GM18907 (cell line): ENCODE results near the gene ACD.
"Not testable (repeated sequence)": the region's sequence is repeated elsewhere in the genome, so short reads cannot be mapped to it uniquely, and the experiment has no call there.

ENCODE experiments used
- ATAC-seq: cut with Tn5 transposase; IDR thresholded peaks from one replicate; pipeline ENCODE4 v1.9.1; 2021; ENCODE audit warnings: mild to moderate bottlenecking, moderate library complexity; ENCODE audit not compliant: unreplicated experiment

ACD gene

DNA sequence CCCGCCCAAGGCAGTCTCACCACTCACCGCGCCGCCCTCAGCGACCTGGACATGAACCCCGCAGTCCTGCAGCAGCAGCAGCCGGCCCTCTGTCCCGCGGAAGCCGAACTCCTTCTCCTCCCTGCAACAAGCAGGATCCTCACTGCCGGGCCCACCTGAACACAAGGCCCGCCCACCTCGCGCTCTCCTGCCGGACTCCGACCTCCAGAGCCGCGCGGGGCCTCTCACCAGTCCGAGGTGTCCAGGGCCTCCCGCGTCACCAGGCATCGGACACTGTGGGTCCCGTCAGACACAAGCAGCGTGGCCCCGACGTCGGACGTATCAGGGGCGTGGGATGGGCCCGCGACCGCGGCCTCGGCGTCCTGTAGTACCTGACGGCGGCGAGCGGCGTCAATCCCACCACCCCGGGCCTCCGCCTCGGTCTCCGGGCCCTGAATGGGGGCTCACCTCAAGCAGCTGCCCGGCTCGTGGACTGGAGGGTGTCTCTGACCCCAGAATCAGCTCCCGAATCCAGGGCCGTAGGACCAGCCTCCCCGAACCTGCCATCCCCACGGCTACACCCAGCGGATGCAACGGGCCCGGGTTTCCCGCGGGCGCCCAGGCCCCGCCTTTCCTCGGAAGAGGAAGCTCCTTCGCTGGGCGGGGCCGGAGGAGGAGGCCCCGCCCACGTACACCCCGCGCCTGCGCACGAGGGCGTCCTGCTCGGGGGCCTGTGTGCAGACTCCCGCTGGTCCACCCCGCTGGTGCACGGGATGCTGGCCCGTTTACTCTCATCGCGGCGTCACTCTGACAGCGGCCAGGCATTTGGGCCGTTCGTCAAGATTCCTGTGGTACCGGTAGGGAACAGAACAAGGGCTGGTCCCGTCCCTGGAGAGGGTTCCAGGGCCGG is at the start of gene ACD:
TSS of gene ACD (minus strand) at position 586 of the 889 bp plus-strand sequence. CDS start at position 546, 40 bp downstream.
- ATAC-seq: peak; percentile 58

DNA sequence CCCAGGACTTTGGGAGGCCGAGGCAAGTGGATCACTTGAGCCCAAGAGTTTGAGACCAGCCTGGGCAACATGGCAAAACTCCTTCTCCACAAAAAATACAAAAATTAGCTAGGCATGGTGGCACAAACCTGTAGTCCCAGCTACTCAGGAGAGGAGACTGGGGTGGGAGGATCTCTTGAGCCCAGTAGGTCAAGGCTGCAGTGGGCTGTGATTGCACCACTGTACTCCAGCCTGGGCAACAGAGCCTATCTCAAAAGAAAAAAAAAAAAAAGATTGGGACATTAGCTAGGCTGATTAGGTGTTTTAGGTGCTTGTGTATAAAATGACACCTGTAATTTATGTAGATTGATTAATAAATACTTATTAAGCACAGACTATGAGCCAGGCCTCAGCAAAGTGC is 49.0 kb upstream of the ACD start:
- no peak for ATAC-seq

DNA sequence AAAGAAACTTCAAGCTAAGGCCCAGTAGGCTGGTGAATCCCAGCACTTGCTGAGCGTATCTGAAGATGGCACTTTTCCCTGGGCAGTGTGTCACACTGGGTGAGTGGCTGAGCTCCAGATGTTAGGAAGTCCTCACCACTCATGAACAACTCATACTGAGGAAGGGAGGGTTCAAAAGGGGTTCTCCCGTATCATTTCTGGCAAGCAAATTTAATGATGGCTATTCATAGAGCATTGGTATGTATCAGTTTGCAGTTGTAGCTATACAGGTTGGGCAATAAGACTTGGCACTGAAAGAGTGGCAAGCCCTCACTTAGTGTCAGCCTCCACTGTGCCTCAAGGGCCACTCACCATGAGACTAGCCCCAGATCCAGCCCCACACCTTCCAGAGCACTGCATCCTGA is 48.3 kb upstream of the ACD start:
- ATAC-seq: no peak

DNA sequence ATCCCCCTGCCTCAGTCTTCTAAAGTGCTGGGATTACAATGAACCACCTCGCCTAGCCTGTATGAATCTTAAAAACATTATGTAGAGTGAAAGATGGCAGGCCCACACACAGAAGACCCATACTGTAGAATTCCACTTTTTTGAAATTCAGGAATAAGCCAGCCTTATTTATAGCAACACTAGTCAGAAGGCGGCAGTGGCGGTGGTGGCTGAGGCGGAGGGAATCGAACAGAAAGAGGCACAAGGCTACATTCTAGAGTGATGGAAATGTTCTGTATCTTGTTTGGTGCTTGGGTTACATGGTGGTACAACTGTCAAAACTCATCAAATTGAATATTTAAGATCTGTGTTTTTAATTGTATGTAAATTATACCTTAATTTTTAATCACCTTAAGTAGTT is 47.7 kb upstream of the ACD start:
- ATAC-seq: no peak

DNA sequence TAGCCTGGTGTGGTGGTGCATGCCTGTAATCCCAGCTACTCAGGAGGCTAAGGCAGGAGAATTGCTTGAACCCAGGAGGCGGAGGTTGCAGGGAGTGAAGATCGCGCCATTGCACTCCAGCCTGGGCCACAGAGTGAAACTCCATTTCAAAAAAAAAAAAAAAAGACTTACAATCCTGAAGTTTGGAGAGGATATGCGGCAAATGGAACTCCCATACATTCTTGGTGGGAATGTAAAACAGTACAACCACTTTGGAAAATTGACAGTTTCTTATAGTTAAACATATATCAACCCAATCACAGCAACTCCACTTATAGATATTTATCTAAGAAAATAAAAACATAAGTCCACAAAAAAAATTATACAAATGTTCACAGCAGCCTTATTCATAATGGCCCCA is 47.1 kb upstream of the ACD start:
- no peak for ATAC-seq

DNA sequence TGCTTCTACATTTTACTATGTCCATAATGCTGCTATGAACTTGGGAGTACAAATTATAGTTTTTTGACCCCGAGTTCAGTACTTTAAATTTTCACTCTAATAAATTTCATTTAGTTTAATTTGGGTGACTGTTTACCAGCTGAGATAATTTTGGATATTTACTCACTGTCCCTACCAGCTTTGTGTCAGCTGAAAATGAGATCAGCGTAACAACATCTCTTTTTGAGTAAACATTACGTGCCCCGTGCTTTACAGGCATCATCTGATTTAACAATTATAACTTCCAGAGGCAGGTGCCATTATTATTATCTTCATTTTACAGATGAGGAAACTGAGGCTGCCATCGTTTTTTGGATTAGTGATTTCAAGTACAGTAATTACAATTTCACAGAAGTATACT is 44.0 kb upstream of the ACD start:
- ATAC-seq: no peak

DNA sequence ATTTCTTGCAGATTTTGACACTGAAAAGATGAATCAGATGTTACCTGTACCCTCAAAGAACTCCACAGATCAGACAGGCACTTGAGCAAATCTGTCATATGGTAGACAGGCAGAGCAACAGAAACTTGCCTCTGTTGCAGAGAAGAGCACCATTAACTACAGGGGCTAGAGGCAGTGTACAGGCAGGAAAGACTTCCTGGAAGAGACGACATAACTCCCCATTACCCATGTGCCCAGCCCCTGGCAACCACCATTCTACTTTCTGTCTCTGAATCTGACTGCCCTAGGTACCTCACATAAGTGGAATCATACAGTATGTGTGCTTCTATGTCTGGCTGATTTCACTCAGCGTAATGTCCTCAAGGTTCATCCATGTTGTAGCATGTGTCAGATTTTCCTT is 43.6 kb upstream of the ACD start:
- no peak for ATAC-seq

DNA sequence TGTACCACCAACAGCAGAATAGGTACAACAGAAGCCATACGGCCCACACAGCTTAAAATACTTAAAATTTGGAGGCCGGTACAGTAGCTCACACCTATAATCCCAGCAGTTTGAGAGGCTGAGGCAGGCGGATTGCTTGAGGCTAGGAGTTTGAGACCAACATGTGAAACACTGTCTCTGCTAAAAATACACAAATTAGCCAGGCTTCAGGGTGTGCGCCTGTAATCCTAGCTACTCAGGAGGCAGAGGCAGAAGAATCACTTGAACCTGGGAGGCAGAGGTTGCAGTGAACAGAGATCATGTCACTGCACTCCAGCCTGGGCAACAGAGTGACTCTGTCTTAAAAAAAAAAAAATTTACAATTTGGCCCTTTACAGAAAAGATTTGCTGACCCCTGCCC is 42.1 kb upstream of the ACD start:
- no peak for ATAC-seq

DNA sequence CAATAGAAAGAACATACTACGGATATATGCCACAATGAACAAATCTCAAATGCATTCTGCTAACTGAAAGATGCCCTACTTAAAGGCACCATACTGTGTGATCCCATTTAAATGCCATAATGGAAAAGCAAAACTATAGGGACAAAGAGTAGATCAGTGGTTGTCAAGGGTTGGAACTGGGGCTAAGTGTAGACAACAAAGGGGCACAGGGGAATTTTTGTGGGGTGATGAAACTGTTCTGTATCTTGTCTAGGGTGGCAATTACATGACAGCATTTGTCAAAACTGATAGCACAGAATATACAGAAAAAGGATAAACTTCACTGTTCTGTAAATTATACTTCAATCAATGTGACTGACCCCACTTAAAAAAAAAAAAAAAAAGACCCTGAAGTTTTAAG is 41.4 kb upstream of the ACD start:
- ATAC-seq: no peak

DNA sequence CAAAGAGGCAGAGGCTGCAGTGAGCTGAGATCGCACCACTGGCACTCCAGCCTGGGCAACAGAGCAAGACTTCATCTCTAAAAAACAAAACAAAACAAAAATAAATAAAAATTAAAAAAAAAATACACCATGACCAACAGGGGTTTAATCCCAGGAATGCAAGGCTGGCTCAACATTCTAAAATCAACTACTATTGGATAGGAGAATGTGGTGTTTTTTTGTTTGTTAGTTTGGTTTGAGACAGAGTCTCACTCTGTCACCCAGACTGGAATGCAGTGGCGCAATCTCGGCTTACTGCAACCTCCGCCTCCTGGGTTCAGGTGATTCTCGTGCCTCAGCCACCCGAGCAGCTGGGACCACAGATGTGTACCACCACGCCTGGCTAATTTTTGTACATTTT is 39.2 kb upstream of the ACD start:
- ATAC-seq: no peak

DNA sequence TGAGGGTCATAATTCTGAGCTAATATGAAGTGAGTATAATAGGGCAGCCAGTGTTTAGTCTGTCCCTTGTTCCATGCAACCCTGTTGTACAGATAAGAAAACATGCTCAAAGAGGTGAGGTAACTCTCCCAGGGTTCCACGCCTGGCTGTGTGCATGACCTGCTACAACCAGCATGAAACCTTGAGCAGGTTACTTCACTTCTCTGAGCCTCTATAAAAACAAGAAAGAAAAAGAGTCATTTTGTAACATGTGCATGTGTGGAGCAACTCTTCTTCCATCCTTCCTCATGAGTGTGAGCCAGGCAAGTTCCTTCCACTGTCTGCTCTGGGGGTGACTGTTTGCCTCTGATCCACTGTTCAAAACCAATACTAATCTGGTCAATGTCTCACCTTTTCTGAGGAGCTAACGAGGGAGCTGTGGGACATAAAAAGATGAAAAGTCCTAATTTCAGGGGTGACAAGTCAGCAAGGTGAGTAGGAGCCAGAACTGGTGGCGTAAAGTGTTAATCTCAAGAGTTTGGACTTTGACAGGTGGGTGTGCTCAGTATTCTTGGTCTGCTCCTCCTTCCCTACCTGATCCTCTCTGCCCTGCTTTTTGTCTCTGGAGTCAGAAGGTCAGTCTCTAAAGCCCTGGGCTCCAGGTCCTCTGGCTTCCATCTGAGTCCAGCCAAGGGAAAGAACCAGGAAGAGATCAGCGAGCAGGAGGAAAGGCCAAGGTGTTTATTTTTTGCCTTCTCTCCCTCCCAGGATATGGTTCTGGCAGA is 37.5 kb upstream of the ACD start:
- no peak for ATAC-seq

DNA sequence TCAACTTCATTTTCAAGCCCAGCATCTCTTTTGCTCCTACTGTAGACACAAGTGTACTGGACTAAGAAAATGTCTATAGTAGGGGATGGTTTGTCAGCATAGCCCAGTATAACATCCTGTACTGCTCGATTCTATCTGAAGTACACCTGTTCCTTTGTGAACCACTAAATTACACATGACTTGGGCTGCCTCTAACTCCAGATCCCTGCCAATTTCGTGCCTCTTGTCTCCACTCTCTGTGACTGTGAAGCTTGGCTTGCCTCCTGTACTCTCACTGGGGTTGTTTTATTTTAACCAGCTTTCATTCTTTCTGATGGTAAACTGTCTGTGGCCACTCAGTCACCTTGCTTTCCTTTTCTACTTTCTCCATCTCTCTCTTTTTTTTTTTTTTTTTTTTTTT is 34.6 kb upstream of the ACD start:
- no peak for ATAC-seq

DNA sequence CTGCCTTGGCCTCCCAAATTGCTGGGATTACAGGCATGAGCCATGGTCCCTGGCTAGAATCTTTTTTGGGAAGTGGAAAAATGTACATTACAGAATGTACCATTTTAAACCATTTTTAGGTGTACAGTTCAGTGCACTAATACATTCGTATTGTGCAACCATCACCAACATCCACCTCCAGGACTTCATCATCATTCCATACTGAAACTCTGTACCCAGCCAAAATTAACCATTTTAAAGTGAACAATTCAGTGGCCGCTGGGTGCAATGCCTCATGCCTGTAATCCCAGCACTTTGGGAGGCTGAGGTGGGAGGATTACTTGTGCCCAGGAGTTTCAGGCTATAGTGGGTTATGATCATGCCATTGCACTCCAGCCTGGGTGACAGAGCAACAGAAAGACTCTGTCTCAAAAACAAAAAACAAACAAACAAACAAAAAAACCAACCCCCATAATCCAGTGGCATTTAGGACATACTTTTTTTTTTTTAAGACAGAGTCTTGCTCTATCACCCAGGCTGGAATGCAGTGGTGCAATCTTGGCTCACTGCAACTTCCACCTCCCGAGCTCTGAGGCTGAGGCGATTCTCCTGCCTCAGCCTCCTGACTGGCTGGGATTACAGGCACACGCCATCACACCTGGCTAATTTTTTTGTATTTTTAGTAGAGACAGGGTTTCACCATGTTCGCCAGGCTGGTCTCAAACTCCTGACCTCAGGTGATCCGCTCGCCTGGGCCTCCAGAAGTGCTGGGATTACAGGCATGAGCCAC is 33.6 kb upstream of the ACD start:
- not testable (repeated sequence) for ATAC-seq

DNA sequence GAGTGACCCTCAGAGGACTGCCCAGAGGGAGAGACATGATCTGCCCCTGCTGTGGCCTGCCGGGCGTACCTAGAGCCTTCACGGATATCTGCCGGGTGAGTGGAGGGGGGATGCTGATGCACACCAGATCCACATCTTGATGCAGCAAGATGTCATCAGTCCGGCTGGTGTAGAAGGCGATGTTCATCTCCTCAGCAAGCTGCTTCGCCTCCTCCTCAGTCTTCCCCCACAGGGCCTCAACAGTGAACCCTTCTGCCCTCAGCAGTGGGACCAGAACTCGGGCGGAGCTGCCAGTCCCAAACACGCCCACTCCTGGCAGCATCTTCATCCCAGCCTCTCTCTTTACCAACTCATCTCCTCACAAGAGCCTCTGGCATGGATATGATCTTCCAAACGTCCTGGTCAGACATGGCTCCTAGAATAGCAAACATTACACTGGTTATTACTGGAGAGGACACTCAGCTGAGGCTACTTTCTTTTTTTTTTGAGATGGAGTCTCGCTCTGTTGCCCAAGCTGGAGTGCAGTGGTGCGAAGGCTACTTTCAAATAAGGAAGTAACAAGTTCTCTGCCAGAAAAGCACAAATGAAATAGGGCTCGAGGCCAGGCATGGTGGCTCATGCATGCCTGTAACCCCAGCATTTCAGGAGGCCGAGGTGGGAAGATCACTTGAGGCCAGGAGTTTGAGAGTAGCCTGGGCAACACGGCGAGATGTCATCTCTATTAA is 25.5 kb upstream of the ACD start:
- ATAC-seq: no peak

DNA sequence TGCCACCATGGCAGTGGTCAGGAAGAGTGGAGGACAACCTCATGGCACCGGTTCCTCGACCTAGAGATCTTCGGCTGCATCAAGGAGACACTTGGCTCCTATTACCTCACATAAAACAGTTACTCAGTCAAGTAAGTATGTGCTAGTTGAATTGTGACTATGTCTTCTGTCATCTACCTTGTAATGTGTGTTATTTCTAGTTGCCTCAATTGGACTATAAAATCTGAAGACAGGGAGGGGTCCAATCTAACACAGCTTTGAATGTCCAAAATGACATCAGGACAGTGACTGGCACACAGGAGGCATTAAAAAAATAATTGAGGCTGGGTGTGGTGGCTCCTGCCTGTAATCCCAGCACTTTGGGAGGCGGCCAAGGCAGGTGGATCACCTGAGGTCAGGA is 23.7 kb upstream of the ACD start:
- no peak for ATAC-seq

DNA sequence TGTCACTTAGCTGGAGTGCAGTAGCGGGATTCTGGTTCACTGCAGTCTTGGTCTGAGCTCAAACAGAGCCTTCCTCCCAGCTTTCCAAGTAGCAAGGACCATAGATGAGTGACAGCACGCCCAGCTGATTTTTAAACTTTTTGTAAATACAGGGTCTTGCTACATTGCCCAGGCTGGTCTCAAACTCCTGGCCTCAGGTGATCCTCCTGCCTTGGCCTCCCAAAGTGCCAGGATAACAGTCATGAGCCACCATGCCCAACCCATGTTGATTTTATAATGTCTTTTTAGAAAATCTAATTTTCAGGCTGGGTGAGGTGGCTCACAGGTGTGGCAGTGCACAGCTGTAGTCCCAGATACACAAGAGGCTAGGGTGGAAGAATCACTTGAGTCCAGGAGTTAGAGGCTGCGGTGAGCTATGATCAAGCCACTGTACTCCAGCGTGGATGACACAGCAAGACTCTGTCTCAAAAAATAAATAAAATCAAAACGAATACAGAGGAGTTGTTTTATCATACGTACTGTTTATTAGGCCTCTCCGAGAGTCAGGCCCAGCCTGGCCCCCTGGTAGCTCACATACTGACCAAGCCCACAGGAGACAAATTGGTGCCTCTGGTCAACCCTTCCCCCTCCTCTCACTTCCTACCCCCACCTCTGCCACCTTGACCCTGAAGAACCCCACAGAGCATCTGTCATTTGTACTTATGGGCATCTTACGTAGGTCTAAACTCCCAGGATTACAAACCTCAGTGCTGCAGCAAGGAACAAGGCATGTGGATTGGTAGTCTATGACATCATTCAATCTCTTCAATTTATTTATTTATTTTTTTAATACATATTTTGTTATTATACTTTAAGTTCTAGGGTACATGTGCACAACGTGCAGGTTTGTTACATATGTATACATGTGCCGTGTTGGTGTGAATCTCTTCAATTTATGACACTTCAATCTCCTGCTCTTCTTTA is 20.2 kb upstream of the ACD start:
- no peak for ATAC-seq

DNA sequence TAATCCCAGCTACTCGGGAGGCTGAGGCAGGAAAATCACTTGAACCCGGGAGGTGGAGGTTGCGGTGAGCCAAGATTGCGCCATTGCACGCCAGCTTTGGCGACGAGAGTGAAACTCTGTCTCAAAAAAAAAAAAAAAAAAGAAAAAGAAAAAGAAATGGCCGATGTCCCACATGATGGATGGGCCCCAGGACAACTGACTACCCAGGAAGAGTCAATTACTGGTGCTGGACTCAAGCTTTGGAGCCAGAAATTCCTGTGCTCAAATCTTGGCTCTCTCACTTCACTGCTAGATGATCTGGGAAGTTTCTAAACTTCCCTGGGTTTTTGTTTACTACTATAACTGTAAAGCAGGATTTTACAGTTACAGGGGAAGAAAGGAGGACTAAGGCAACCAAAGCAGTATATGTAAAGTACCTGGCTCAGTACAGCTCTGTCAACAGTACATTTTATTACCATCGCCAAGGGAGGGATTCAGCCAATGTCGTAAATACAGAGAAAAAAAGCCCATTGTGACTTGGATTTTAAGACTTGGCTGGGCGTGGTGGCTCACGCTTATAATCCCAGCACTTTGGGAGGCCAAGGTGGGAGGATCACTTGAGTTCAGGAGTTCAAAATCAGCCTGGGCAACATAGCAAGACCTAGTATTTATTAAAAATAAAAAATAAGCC is 18.4 kb upstream of the ACD start:
- no peak for ATAC-seq

DNA sequence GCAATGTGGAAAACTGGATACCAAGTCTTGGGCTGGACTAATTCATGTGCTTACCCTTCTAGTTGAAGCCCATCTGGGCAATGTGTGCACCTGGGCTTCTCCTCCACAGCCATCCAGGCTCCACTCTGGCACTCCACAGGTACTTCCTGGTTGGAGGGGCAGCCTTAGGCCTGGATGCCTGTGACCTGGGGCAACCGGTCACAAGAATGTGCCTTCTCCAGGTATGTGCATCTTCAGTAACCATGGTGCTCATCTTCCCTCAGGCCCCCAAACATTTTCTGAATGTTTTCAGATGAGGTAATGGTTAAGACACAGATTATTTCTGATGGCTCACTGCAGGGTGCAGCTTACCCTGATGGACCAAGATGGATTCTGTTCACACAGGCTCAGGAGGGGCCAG is 17.7 kb upstream of the ACD start:
- ATAC-seq: no peak

DNA sequence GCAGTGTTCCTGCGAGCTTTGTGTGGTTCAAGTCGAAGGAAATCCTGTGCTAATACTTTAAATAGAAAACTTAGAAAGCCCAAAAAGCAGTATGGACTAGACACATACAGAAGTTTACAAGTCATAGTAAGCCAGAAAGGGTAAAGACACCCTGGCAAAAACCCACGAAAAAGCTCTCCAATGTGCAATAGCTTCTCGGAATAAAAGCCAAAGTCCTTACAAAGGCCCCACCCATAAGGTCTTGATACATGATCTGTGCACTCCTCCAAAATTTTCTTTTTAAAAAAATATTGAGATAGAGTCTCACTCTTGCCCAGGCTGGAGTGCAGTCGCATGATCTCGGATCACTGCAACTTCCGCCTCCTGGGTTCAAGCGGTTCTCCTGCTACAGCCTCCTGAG is 16.9 kb upstream of the ACD start:
- ATAC-seq: no peak
